ENCODE measurements around the gene SYPL1.

The SYPL1 gene

GRCh38 chr7:106054971-106055532 is 57.1 kb downstream of the SYPL1 start:
- no peak for DNase-seq (ENCODE audit: insufficient read length, low spot score)
- no peak for FAIRE-seq

- FAIRE-seq: no peak
- DNase-seq (ENCODE audit: insufficient read length, low spot score): no peak
Observed at GRCh38 chr7:106054156-106054910, 57.8 kb downstream of the SYPL1 start.

- no peak for DNase-seq (ENCODE audit: insufficient read length, low spot score)
- no peak for FAIRE-seq
Observed at GRCh38 chr7:106053109-106053508, 59.0 kb downstream of the SYPL1 start.

GRCh38 chr7:106052681-106053080 is 59.4 kb downstream of the SYPL1 start:
- FAIRE-seq (no peak), DNase-seq (ENCODE audit: insufficient read length, low spot score) (no peak)

GRCh38 chr7:106050746-106051117 is 61.4 kb downstream of the SYPL1 start:
- DNase-seq (ENCODE audit: insufficient read length, low spot score) (no peak), FAIRE-seq (no peak)

- DNase-seq (ENCODE audit: insufficient read length, low spot score) (no peak), FAIRE-seq (no peak)
Observed at GRCh38 chr7:106050002-106050745, 61.9 kb downstream of the SYPL1 start.

- DNase-seq (ENCODE audit: insufficient read length, low spot score): no peak
- FAIRE-seq: no peak
Observed at GRCh38 chr7:106049139-106049752, 62.9 kb downstream of the SYPL1 start.

GRCh38 chr7:106048706-106049020 is 63.4 kb downstream of the SYPL1 start:
- FAIRE-seq: no peak
- DNase-seq (ENCODE audit: insufficient read length, low spot score): no peak

- no peak for DNase-seq (ENCODE audit: insufficient read length, low spot score)
Observed at GRCh38 chr7:106047818-106048705, 64.0 kb downstream of the SYPL1 start.

GRCh38 chr7:106047184-106047583 is 64.9 kb downstream of the SYPL1 start:
- no peak for FAIRE-seq
- DNase-seq (ENCODE audit: insufficient read length, low spot score): no peak

More at GRCh38 chr7:106047818-106048705, 64.0 kb downstream of the SYPL1 start:
- FAIRE-seq: no peak

GRCh38 chr7:106045586-106045985 is 66.5 kb downstream of the SYPL1 start:
- FAIRE-seq: no peak
- no peak for DNase-seq (ENCODE audit: insufficient read length, low spot score)

GRCh38 chr7:106045139-106045538 is 67.0 kb downstream of the SYPL1 start:
- FAIRE-seq: no peak
- no peak for DNase-seq (ENCODE audit: insufficient read length, low spot score)

- FAIRE-seq (no peak), DNase-seq (ENCODE audit: insufficient read length, low spot score) (no peak)
Observed at GRCh38 chr7:106042196-106042611, 69.9 kb downstream of the SYPL1 start.

GRCh38 chr7:106041140-106041717 is 70.9 kb downstream of the SYPL1 start:
- peak; percentile 48 for DNase-seq (ENCODE audit: insufficient read length, low spot score)
- peak; percentile 56 for FAIRE-seq
